H7 (cell line): ENCODE results near the gene EHMT1. TPM values are rescaled to one million over a fixed set of nuclear protein-coding genes. Genes with fewer than 3 reads are reported as not detected.
"Not testable (repeated sequence)": the region's sequence is repeated elsewhere in the genome, so short reads cannot be mapped to it uniquely, and the experiment has no call there.

Source experiments
- DNase-seq: peaks from one replicate; pipeline ENCODE4 v3.0.0; 2012
- H3K27me3 ChIP-seq: 2 replicates; pipeline ENCODE4 v1.6.0; 2011; ENCODE audit warnings: mild to moderate bottlenecking, low read length; ENCODE audit not compliant: control insufficient read depth, insufficient read depth
- H3K36me3 ChIP-seq: replicated peaks from 2 replicates; pipeline ENCODE4 v1.5.1; 2011; ENCODE audit warnings: low read length; ENCODE audit not compliant: control insufficient read depth, insufficient read depth
- H3K4me3 ChIP-seq: 2 replicates; pipeline ENCODE4 v1.5.1; 2011; ENCODE audit warnings: low read depth, mild to moderate bottlenecking, control low read depth, low read length, moderate library complexity; ENCODE audit not compliant: insufficient read depth
- total RNA-seq: library from RNA; depleted of rRNA; stranded (reverse); fragments of >200 nt; shearing (Covaris generic); gene quantifications from 2 replicates; pipeline ENCODE4 v1.2.3, GENCODE V29; 2014

EHMT1 gene
- total RNA-seq, 1 experiment from 2014 or later: 89.6 TPM

DNA sequence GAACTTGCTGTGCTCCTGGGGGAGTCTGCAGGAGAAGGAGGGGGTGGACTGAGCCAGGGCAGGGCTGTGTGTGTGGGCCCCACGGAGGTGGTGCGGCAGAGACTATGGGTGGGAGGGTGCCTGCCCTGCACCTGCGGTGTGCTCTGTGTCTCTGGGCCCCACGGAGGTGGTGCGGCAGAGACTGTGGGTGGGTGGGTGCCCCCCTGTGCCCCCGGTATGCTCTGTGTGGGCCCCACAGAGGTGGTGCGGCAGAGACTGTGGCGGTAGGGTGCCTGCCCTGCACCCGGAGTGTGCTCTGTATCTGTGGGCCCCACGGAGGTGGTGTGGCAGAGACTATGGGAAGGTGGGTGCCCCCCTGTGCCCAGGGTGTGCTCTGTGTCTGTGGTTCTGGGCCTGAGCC is 103.7 kb downstream of the EHMT1 start:
- Histone ChIP-seq H3K4me3 (no peak overlapping the region), H3K27me3 (no peaks in the 10 kb centered on the region), H3K36me3 (peaks cover 16% of the 10 kb centered on the region)
- DNase-seq: peak; percentile 46

DNA sequence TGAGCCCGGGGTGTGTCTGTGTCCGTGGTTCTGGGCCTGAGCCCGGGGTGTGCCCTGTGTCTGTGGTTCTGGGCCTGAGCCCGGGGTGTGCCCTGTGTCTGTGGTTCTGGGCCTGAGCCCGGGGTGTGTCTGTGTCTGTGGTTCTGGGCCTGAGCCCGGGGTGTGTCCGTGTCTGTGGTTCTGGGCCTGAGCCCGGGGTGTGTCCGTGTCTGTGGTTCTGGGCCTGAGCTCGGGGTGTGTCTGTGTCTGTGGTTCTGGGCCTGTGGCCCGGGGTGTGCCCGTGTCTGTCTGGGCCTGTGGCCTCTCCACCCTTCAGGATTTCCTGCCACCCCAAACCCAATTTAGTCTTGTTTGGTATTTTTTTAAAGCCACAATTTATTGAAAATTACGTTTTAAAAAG is 104.6 kb downstream of the EHMT1 start:
- peak; percentile 33 for DNase-seq
- not testable (repeated sequence) for H3K27me3 ChIP-seq, H3K4me3 ChIP-seq
- peaks cover 12% of the 10 kb centered on the region for H3K36me3 ChIP-seq

GRCh38 chr9:137723783-137724445 is 105.1 kb downstream of the EHMT1 start:
- Histone ChIP-seq H3K4me3 (no peak overlapping the region), H3K36me3 (peaks cover 16% of the 10 kb centered on the region), H3K27me3 (no peaks in the 10 kb centered on the region)
- peak; percentile 95 for DNase-seq

- no peak overlapping the region for H3K4me3 ChIP-seq
- H3K36me3 ChIP-seq: peaks cover 14% of the 10 kb centered on the region
- H3K27me3 ChIP-seq: no peaks in the 10 kb centered on the region
- peak; percentile 16 for DNase-seq
These were observed 106.0 kb downstream of the EHMT1 start for GRCh38 chr9:137724818-137725240.

- no peak for DNase-seq
- no peak overlapping the region for H3K4me3 ChIP-seq
- peaks cover 13% of the 10 kb centered on the region for H3K36me3 ChIP-seq
- no peaks in the 10 kb centered on the region for H3K27me3 ChIP-seq
These were observed 106.8 kb downstream of the EHMT1 start for GRCh38 chr9:137725598-137725997.

DNA sequence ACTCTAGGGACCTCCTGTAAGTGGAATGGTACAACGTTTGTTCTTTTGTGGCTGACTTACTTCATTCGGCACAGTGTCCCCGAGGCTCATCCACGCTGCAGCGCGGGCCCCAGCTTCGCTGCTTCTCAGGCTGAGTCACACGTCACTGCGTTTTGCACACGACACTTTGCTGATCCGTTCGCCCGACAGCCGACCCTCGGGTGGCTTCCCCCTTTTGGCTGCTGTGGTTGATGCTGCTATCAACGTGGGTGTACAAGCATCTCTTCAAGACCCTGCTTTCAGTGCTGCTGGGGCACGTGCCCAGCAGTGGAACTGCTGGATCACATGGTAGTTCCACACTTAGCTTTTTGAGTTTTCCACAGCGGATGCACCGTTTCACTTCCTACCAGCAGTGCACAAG is 107.5 kb downstream of the EHMT1 start:
- H3K4me3 ChIP-seq, H3K27me3 ChIP-seq, H3K36me3 ChIP-seq, DNase-seq: not testable (repeated sequence)

GRCh38 chr9:137726764-137727163 is 108.0 kb downstream of the EHMT1 start:
- Histone ChIP-seq H3K36me3 (peaks cover 9% of the 10 kb centered on the region), H3K27me3 (no peaks in the 10 kb centered on the region)
- no peak for DNase-seq

DNA sequence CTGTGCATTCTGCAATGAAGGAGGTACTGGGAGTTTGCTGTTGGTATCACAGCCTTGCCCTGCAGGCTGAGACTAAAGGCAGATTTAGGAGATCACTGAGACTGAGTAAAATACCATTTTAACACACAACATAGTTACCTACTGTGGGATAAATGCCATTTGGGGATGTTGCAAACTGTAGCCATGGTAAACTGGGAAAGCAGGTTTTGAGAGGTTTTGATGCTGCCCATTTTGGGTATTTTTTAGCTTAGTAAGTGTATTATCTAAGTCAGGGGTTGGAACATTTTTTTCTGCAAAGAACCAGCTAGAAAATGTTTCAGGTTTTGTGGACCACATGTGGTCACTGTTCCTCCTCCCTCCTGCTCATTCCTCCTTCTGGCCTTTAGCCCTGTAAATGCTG is 108.9 kb downstream of the EHMT1 start:
- no peak overlapping the region for H3K4me3 ChIP-seq

More at GRCh38 chr9:137726764-137727163, 108.0 kb downstream of the EHMT1 start:
- H3K4me3 ChIP-seq: no peak overlapping the region

DNA sequence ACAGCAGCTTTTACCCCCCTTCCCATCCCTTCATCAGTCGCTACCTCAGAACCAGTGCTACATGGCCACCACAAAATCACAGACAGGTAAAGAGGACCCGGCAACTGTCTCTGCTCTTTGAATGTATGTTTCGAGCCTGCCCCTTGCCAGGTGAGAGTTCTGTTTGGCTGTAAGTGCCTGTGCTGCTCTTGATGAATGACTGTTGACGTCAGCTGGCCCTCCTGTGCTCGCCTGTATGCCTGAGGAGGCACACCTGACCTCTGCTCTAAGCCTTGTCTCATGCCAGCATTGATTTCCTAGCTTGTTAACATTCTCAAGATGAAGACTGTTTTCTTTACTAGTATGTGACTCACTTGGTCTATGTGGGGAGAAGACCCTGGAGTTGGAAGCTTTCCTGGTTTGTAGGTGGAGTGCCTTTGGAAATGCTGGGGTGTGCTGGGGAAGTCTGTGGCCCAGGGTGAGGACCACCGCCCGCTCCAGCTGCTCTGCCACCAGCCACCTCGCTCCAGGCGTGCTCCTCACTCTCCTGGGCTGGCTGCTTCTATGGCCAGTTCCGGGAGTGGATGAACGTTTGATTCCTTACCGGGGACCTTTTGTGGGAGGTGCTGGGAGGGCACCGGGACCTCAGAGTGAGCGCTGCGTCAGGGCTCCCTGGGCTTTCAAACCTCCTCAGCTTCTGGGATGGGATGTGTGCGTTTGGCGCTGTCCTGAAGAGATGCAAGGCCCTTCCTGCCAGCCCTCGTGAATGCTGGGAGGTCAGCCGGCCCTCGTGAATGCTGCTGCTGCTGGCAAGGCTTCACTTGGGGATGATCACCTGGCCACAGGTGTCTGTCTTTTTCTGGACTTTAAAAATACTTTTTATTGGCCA is 109.9 kb downstream of the EHMT1 start:
- peaks cover 9% of the 10 kb centered on the region for H3K36me3 ChIP-seq
- no peaks in the 10 kb centered on the region for H3K27me3 ChIP-seq
- no peak overlapping the region for H3K4me3 ChIP-seq
- peak; percentile 33 for DNase-seq

More for the DNA sequence above, 108.9 kb downstream of the EHMT1 start:
- no peaks in the 10 kb centered on the region for H3K27me3 ChIP-seq
- DNase-seq: no peak
- H3K36me3 ChIP-seq: peaks cover 9% of the 10 kb centered on the region

DNA sequence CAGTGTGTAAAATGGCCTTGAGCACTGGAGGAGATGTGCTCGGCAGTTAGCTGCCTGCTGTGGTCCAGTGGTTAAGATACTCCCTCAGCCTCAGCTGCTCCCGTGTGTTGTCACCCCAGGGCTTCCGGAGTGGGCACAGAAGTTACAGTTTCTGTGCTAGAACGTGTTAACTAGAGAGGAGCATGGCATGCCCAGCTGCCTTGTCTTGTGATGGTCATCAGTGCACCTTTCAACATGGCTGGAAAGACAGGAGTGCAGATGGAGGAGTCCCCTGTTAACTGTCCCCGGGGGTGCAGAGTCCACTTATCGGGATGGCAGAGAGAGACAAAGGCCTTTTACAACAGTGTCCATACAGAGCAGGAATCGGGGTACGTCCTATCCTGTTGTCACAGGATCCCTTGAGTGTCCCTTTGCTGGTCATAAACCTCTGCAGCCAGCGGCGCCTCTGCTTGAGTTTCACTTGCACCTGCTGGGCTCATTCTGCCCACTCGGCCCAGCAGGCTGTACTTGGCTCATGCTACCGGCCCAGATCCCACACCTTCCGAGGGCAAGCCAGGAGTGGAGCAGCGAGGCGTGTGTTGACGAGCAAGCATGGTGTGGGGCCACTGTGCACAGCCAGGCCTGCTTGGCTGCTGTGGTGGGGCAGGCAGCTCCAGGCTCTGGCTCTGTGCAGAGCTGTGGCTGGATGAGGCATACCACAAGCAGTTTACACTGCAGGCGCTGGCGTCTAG is 112.6 kb downstream of the EHMT1 start:
- no peak overlapping the region for H3K4me3 ChIP-seq
- peaks cover 11% of the 10 kb centered on the region for H3K36me3 ChIP-seq
- DNase-seq: no peak
- H3K27me3 ChIP-seq: no peaks in the 10 kb centered on the region

- H3K36me3 ChIP-seq: peaks cover 9% of the 10 kb centered on the region
- H3K4me3 ChIP-seq: no peak overlapping the region
- no peaks in the 10 kb centered on the region for H3K27me3 ChIP-seq
- DNase-seq: no peak
These were observed 113.4 kb downstream of the EHMT1 start for GRCh38 chr9:137731947-137732813.

- H3K27me3 ChIP-seq: no peaks in the 10 kb centered on the region
- no peak for DNase-seq
- peaks cover 7% of the 10 kb centered on the region for H3K36me3 ChIP-seq
- no peak overlapping the region for H3K4me3 ChIP-seq
These were observed 114.6 kb downstream of the EHMT1 start for GRCh38 chr9:137733429-137733828.

GRCh38 chr9:137734181-137734580 is 115.4 kb downstream of the EHMT1 start:
- Histone ChIP-seq H3K36me3 (peaks cover 2% of the 10 kb centered on the region; the same call in 1 of the 2 replicates), H3K27me3 (no peaks in the 10 kb centered on the region), H3K4me3 (no peak overlapping the region)
- DNase-seq: no peak

GRCh38 chr9:137738182-137738696 is 119.4 kb downstream of the EHMT1 start:
- H3K36me3 ChIP-seq, H3K4me3 ChIP-seq, H3K27me3 ChIP-seq, DNase-seq: not testable (repeated sequence)
